HEK293 (cell line): Measurements from ENCODE around the gene MKNK2.

Experiments used
- KLF16 ChIP-seq: fragments of 450-650 bp; formaldehyde crosslinking; IDR thresholded peaks from 2 replicates; pipeline ENCODE4 v1.5.1; 2017; ENCODE audit warnings: missing biosample characterization, missing genetic modification characterization
- KLF9 ChIP-seq: fragments of 450-650 bp; formaldehyde crosslinking; IDR thresholded peaks from 2 replicates; pipeline ENCODE4 v1.5.1; 2016; ENCODE audit warnings: missing biosample characterization, missing genetic modification characterization, low read depth
- MEIS1 ChIP-seq: sonication (generic); formaldehyde crosslinking; IDR thresholded peaks from 2 replicates; pipeline ENCODE4 v1.8.1; 2022; ENCODE audit warnings: missing genetic modification reagents, mild to moderate bottlenecking, borderline replicate concordance
- TCF7L2 ChIP-seq: IDR thresholded peaks from 2 replicates; pipeline ENCODE4 v1.6.1; 2011; ENCODE audit warnings: low read depth, mild to moderate bottlenecking, inconsistent platforms, low read length, moderate library complexity, borderline replicate concordance
- WT1 ChIP-seq: fragments of 450-650 bp; formaldehyde crosslinking; IDR thresholded peaks from 2 replicates; pipeline ENCODE4 v1.5.1; 2016; ENCODE audit warnings: missing biosample characterization, missing genetic modification characterization
- ZBTB11 ChIP-seq: fragments of 450-650 bp; formaldehyde crosslinking; conservative IDR thresholded peaks from 2 replicates; pipeline ENCODE4 v1.5.1; 2016; ENCODE audit warnings: low read depth, missing biosample characterization, missing genetic modification characterization
- ZBTB17 ChIP-seq: fragments of 450-650 bp; formaldehyde crosslinking; IDR thresholded peaks from 2 replicates; pipeline ENCODE4 v1.5.1; 2016; ENCODE audit warnings: missing biosample characterization, missing genetic modification characterization
- ZFHX2 ChIP-seq: fragments of 450-650 bp; formaldehyde crosslinking; conservative IDR thresholded peaks from 2 replicates; pipeline ENCODE4 v1.5.1; 2016; ENCODE audit warnings: missing biosample characterization, missing genetic modification characterization
- ZNF114 ChIP-seq: fragments of 450-650 bp; formaldehyde crosslinking; IDR thresholded peaks from 2 replicates; pipeline ENCODE4 v1.5.0; 2017; ENCODE audit warnings: missing biosample characterization, missing genetic modification characterization
- ZNF146 ChIP-seq: fragments of 450-650 bp; formaldehyde crosslinking; IDR thresholded peaks from 2 replicates; pipeline ENCODE4 v1.5.1; 2016; ENCODE audit warnings: missing biosample characterization, missing genetic modification characterization
- ZNF223 ChIP-seq: fragments of 450-650 bp; formaldehyde crosslinking; IDR thresholded peaks from 2 replicates; pipeline ENCODE4 v1.5.1; 2016; ENCODE audit warnings: missing biosample characterization, missing genetic modification characterization
- ZNF280D ChIP-seq: fragments of 450-650 bp; formaldehyde crosslinking; IDR thresholded peaks from 2 replicates; pipeline ENCODE4 v1.5.1; 2016; ENCODE audit warnings: missing biosample characterization, missing genetic modification characterization
- ZNF292 ChIP-seq: fragments of 450-650 bp; formaldehyde crosslinking; IDR thresholded peaks from 2 replicates; pipeline ENCODE4 v1.5.1; 2016; ENCODE audit warnings: low read depth, missing biosample characterization, missing genetic modification characterization, borderline replicate concordance
- ZNF426 ChIP-seq: fragments of 450-650 bp; formaldehyde crosslinking; IDR thresholded peaks from 2 replicates; pipeline ENCODE4 v1.5.1; 2017; ENCODE audit warnings: missing biosample characterization, missing genetic modification characterization, mild to moderate bottlenecking, inconsistent platforms, moderate library complexity
- ZNF48 ChIP-seq: fragments of 450-650 bp; formaldehyde crosslinking; IDR thresholded peaks from 2 replicates; pipeline ENCODE4 v1.5.1; 2016; ENCODE audit warnings: missing biosample characterization, missing genetic modification characterization
- ZNF510 ChIP-seq: fragments of 450-650 bp; formaldehyde crosslinking; IDR thresholded peaks from 2 replicates; pipeline ENCODE4 v1.5.1; 2018; ENCODE audit warnings: mild to moderate bottlenecking, missing genetic modification characterization, missing biosample characterization; ENCODE audit not compliant: insufficient replicate concordance
- ZNF707 ChIP-seq: fragments of 450-650 bp; formaldehyde crosslinking; IDR thresholded peaks from 2 replicates; pipeline ENCODE4 v1.5.1; 2016; ENCODE audit warnings: missing biosample characterization, missing genetic modification characterization
- ZNF747 ChIP-seq: fragments of 450-650 bp; formaldehyde crosslinking; IDR thresholded peaks from 2 replicates; pipeline ENCODE4 v1.5.1; 2016; ENCODE audit warnings: missing biosample characterization, missing genetic modification characterization
- ZNF776 ChIP-seq: fragments of 450-650 bp; formaldehyde crosslinking; IDR thresholded peaks from 2 replicates; pipeline ENCODE4 v1.5.0; 2017; ENCODE audit warnings: missing biosample characterization, missing genetic modification characterization, borderline replicate concordance
- ZXDB ChIP-seq: fragments of 450-650 bp; formaldehyde crosslinking; IDR thresholded peaks from 2 replicates; pipeline ENCODE4 v1.5.1; 2016; ENCODE audit warnings: missing biosample characterization, missing genetic modification characterization
- TF ChIP-seq, protein P1 (sequence below): fragments of 450-650 bp; formaldehyde crosslinking; IDR thresholded peaks from 2 replicates; pipeline ENCODE4 v1.5.1; 2017; ENCODE audit warnings: missing biosample characterization, mild to moderate bottlenecking, missing genetic modification characterization, moderate library complexity
- TF ChIP-seq, protein P2 (sequence below): fragments of 450-650 bp; IDR thresholded peaks from 2 replicates; pipeline ENCODE4 v1.5.1; 2018; ENCODE audit warnings: missing biosample characterization, mild to moderate bottlenecking, missing genetic modification characterization
- TF ChIP-seq, protein P3 (sequence below): fragments of 450-650 bp; formaldehyde crosslinking; IDR thresholded peaks from 2 replicates; pipeline ENCODE4 v1.5.1; 2017; ENCODE audit warnings: missing biosample characterization, missing genetic modification characterization

Gene MKNK2

GRCh38 chr19:2016041-2016807, 34.8 kb downstream of the MKNK2 start (continued):
- no peak for TF ChIP-seq ZBTB11 (tag by site-specific recombination)
- TF ChIP-seq, protein P1, sequence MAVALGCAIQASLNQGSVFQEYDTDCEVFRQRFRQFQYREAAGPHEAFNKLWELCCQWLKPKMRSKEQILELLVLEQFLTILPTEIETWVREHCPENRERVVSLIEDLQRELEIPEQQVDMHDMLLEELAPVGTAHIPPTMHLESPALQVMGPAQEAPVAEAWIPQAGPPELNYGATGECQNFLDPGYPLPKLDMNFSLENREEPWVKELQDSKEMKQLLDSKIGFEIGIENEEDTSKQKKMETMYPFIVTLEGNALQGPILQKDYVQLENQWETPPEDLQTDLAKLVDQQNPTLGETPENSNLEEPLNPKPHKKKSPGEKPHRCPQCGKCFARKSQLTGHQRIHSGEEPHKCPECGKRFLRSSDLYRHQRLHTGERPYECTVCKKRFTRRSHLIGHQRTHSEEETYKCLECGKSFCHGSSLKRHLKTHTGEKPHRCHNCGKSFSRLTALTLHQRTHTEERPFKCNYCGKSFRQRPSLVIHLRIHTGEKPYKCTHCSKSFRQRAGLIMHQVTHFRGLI (tag by site-specific recombination), result no peak
- no peak for TF ChIP-seq KLF16
- no peak for TF ChIP-seq ZNF747 (tag by site-specific recombination)
- TF ChIP-seq ZNF707, result no peak
- TF ChIP-seq ZFHX2 (tag by site-specific recombination), result no peak
- TF ChIP-seq ZNF776 (tag by site-specific recombination), result no peak
- no peak for TF ChIP-seq ZNF280D (tag by site-specific recombination)
- TF ChIP-seq WT1 (tag by site-specific recombination), result peak; percentile 56; the same call in 1 of the 2 replicates
- no peak for TF ChIP-seq TCF7L2
- TF ChIP-seq, protein P2, sequence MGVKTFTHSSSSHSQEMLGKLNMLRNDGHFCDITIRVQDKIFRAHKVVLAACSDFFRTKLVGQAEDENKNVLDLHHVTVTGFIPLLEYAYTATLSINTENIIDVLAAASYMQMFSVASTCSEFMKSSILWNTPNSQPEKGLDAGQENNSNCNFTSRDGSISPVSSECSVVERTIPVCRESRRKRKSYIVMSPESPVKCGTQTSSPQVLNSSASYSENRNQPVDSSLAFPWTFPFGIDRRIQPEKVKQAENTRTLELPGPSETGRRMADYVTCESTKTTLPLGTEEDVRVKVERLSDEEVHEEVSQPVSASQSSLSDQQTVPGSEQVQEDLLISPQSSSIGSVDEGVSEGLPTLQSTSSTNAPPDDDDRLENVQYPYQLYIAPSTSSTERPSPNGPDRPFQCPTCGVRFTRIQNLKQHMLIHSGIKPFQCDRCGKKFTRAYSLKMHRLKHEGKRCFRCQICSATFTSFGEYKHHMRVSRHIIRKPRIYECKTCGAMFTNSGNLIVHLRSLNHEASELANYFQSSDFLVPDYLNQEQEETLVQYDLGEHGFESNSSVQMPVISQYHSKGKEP (tag by site-specific recombination), result no peak
- TF ChIP-seq MEIS1 (CRISPR knock-in tag), result no peak
- no peak for TF ChIP-seq ZNF510 (tag by site-specific recombination)
- TF ChIP-seq ZNF292, result no peak
- TF ChIP-seq ZNF146 (tag by site-specific recombination), result no peak
- TF ChIP-seq, protein P3, sequence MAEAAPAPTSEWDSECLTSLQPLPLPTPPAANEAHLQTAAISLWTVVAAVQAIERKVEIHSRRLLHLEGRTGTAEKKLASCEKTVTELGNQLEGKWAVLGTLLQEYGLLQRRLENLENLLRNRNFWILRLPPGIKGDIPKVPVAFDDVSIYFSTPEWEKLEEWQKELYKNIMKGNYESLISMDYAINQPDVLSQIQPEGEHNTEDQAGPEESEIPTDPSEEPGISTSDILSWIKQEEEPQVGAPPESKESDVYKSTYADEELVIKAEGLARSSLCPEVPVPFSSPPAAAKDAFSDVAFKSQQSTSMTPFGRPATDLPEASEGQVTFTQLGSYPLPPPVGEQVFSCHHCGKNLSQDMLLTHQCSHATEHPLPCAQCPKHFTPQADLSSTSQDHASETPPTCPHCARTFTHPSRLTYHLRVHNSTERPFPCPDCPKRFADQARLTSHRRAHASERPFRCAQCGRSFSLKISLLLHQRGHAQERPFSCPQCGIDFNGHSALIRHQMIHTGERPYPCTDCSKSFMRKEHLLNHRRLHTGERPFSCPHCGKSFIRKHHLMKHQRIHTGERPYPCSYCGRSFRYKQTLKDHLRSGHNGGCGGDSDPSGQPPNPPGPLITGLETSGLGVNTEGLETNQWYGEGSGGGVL (tag by site-specific recombination), result peak; percentile 72
- TF ChIP-seq ZBTB17, result no peak
- no peak for TF ChIP-seq KLF9 (tag by site-specific recombination)
- TF ChIP-seq ZNF48 (tag by site-specific recombination), result no peak
- TF ChIP-seq ZXDB, result no peak
- no peak for TF ChIP-seq ZNF223 (tag by site-specific recombination)
- TF ChIP-seq ZNF114, result no peak
- TF ChIP-seq ZNF426 (tag by site-specific recombination), result no peak
